DMS 273 treated with DMSO at 0.1 percent for 48 hours (cell line): ENCODE data around the gene DPP10.

Experiments
- DNase-seq: peaks from one replicate; lab custom pipeline; 2025; lab: John Stamatoyannopoulos, UW

DPP10 gene

GRCh38 chr2:115738111-115738510 is 1295.7 kb downstream of the DPP10 start:
- DNase-seq, result no peak

DNA sequence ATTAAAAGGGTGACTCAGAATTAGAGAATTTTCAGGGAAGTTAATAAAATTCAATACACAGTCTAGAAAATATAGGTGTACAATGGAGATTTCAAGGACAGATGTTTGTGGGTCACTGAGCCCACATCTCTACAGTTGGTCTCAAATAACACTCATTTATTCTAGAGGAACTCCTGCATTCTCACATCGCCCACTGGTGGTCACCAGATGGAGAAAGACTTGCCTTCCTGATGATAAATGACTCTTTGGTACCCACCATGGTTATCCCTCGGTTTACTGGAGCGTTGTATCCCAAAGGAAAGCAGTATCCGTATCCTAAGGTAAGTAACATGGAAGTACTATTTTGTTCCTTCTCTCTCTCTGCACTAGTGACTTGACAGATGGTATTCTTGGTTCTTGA is 1297.1 kb downstream of the DPP10 start:
- no peak for DNase-seq

DNA sequence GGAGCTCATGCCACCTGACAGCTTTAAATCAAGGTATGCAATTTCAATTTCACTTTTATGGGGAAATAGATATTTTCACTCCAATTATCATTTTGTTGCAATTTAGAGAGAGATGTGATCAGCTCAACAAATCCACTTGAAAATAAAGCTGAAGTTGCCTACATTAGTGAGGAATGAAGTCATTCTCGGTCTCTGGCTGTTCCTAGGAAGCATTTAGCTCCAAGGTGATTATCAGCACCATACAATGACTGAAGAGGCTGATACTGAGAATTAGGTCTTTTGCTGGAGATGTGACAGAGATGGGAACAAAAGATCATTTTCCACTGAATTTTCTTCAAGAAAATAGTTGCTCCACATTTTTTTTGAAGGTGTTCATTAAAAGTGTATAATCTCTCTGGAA is 1303.7 kb downstream of the DPP10 start:
- DNase-seq, result no peak

GRCh38 chr2:115757286-115757685 is 1314.8 kb downstream of the DPP10 start:
- DNase-seq, result no peak

DNA sequence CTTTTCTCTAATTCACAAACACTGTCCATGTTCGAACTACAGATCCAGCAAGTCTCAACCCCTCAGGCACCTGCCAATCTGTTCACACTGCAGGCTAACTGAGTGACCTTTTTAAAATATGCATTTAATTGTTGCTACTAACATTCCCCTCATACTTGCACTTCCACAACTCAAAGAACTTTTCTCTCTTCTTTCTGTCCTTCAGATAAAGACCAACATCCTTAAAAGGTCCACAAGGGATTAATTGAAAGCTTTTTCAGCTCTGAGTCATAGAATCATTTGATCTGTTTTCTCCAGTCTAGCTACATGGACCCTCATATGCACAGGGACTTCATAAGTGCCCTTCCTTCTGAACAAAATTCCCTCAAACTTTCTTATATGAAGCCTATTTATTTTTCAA is 1321.2 kb downstream of the DPP10 start:
- no peak for DNase-seq

GRCh38 chr2:115771516-115771915 is 1329.1 kb downstream of the DPP10 start:
- no peak for DNase-seq

- no peak for DNase-seq
These were observed 1331.9 kb downstream of the DPP10 start for GRCh38 chr2:115774361-115774760.

DNA sequence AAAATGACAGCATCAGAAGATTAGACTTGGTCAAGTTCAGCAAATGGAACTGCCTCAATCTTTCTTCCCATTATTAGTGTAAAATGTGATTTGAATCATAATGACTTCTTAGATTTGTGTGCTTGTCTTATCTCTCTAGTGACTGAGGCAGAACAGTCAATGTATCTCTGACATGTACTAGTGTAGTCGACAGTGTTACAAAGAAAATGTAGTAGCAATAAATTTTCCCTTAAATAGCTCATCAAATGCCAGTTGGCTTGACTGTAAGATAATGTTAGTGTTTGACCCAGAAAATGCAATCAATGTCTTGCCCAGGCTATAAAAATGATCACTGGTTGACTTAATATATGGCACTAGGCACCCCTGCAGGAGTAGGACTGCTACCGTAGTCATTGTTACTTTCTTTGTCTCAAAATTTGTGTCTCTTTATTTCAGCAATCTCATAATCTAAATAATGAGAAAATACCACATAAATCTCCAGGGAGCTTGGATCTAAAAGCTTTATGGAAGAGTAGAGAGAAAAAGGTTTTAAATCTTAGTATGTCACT is 1336.7 kb downstream of the DPP10 start:
- no peak for DNase-seq

DNA sequence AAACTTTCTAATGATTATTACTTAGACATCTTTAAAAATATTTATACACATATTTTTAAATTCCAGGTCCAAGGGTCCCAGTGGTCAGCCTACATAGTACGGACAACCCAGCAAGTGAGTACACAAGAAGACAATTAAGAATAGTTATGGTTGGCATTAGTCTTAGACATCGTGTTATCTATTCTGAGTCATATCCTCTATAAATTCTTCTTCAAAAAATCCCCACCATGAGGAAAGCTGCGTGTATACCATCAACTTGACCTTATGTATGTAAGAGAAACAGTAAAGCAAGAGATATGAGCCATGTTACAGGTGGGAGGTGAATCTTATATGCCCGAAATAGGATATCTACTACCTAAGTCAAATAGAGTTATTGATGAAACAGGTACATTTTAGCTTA is 1339.8 kb downstream of the DPP10 start:
- DNase-seq, result no peak

GRCh38 chr2:115796078-115796477 is 1353.6 kb downstream of the DPP10 start:
- no peak for DNase-seq

- DNase-seq, result no peak
These were observed 1364.8 kb downstream of the DPP10 start for GRCh38 chr2:115807276-115807675.

GRCh38 chr2:115825912-115826311 is 1383.5 kb downstream of the DPP10 start:
- no peak for DNase-seq

GRCh38 chr2:115833196-115833595 is 1390.8 kb downstream of the DPP10 start:
- DNase-seq, result no peak

DNA sequence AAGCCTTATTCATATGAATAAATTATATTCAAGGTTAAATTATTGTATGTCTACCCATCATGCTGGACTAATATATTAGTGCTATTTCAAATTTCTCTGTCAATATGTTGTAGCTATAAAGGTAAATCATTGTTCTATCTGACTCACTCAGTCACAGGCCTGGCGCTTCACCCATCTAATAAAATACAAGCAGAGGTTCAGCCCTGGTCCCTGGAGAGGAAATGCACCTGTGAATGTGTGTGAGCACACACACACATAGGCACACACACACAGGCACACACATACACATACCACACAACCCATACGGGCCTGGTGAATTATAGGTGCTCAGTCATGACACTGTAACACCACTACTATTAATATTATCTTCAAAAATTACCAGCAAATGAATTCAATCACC is 1396.1 kb downstream of the DPP10 start:
- no peak for DNase-seq

GRCh38 chr2:115842306-115842705 is 1399.9 kb downstream of the DPP10 start:
- DNase-seq, result no peak

DNA sequence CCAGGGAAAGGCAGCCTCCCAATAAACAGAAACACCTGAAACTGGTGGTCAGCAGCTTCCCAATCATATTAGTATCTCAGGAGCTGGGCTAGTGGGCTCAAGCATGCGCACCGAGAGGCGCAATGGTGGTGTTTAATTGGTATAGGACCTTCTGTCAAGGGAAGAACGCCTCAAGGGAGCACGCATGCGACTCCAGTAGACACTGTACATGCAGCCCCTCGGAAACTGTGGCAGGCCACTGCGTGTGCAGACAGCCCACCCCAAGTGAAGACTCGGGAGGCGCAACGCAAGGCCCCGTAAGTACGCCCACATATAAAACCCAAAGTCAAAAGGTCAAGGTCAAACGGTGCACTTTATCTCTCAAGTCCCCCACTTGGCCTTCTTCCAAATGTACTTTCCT is 1405.8 kb downstream of the DPP10 start:
- DNase-seq, result no peak

DNA sequence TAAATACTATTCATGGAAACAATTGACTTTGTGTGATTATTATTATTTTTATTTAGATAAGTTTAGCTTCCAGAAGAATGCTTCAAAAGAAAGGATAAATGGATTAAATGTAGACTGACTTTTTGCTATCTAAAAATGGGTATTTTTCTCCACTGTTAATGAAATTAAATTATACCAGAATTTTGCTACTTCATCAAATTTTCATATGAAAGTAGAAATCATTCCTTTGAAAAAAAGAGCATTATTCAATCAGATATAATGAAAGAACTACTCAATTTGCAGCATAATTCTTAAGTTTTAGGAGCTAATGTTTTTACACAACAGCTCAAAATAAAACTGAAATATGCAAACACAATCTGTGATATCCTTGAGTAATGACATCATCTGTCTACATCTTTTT is 1424.6 kb downstream of the DPP10 start:
- DNase-seq, result no peak

DNA sequence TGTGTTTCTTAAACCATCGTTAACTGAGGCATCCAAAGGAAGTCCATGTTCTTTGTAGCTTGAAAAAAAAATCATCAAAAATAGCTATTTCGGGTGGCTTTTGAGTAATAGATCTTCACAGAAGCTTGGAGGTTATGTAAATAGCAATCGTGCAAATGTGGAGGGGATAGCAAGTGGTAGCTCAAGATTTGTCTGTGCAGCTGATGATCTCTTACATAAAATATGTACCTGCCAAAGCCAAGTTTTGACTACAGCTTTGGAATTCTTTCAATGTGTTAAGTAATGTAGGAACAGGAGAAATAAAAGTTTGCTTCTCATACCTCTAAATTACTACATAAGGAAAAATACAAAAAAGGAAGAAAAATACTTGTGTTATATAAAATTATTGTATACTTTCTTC is 1432.0 kb downstream of the DPP10 start:
- DNase-seq, result no peak

GRCh38 chr2:115880558-115880957 is 1438.1 kb downstream of the DPP10 start:
- no peak for DNase-seq

- DNase-seq, result no peak
These were observed 1444.9 kb downstream of the DPP10 start for GRCh38 chr2:115887209-115887776.
